Myocyte (in vitro differentiated cells): Measurements from ENCODE around the gene DNASE1. TPM values are rescaled to one million over a fixed set of nuclear protein-coding genes. Genes with fewer than 3 reads are reported as not detected.

Experiments
- DNase-seq: peaks from one replicate; pipeline ENCODE4 v3.0.0-alpha.2; 2012; ENCODE audit warnings: low read depth
- total RNA-seq: library from RNA; depleted of rRNA; stranded (reverse); fragments of >200 nt; gene quantifications from 2 replicates; pipeline ENCODE4 v1.2.3, GENCODE V29; 2014

Gene DNASE1
- total RNA-seq, 1 donor from 2014 or later = 13.2 TPM

GRCh38 chr16:3661922-3662321 is 7.4 kb downstream of the DNASE1 start:
- DNase-seq = no peak

GRCh38 chr16:3662601-3663000 is 8.1 kb downstream of the DNASE1 start:
- DNase-seq = no peak

- no peak for DNase-seq
These were observed 9.9 kb downstream of the DNASE1 start for GRCh38 chr16:3664187-3664896.

- no peak for DNase-seq
These were observed 11.0 kb downstream of the DNASE1 start for GRCh38 chr16:3665508-3665907.

- no peak for DNase-seq
These were observed 14.1 kb downstream of the DNASE1 start for GRCh38 chr16:3668626-3669025.

- DNase-seq = no peak
These were observed 14.6 kb downstream of the DNASE1 start for GRCh38 chr16:3669082-3669481.

GRCh38 chr16:3670711-3671110 is 16.2 kb downstream of the DNASE1 start:
- DNase-seq = no peak

GRCh38 chr16:3671424-3671823 is 16.9 kb downstream of the DNASE1 start:
- DNase-seq = no peak

- DNase-seq = no peak
These were observed 18.1 kb downstream of the DNASE1 start for GRCh38 chr16:3672571-3673041.

GRCh38 chr16:3673201-3673600 is 18.7 kb downstream of the DNASE1 start:
- no peak for DNase-seq

GRCh38 chr16:3673676-3674377 is 19.3 kb downstream of the DNASE1 start:
- no peak for DNase-seq

- DNase-seq = no peak
These were observed 20.2 kb downstream of the DNASE1 start for GRCh38 chr16:3674513-3675295.

GRCh38 chr16:3675601-3676130 is 21.2 kb downstream of the DNASE1 start:
- DNase-seq = no peak

GRCh38 chr16:3677994-3678393 is 23.5 kb downstream of the DNASE1 start:
- no peak for DNase-seq

GRCh38 chr16:3681206-3681605 is 26.7 kb downstream of the DNASE1 start:
- DNase-seq = peak; percentile 93

GRCh38 chr16:3687021-3687420 is 32.5 kb downstream of the DNASE1 start:
- DNase-seq = no peak

GRCh38 chr16:3687792-3688191 is 33.3 kb downstream of the DNASE1 start:
- DNase-seq = no peak

- no peak for DNase-seq
These were observed 35.2 kb downstream of the DNASE1 start for GRCh38 chr16:3689731-3690130.

- peak; percentile 90 for DNase-seq
These were observed 36.0 kb downstream of the DNASE1 start for GRCh38 chr16:3690470-3690928.

GRCh38 chr16:3690980-3691720 is 36.7 kb downstream of the DNASE1 start:
- DNase-seq = peak; percentile 76

GRCh38 chr16:3691761-3692160 is 37.3 kb downstream of the DNASE1 start:
- no peak for DNase-seq
